Activated CD4-positive, alpha-beta T cell treated with anti-CD3 and anti-CD28 coated beads for 1 hour (primary cell): ENCODE measurements around the gene SETBP1.
A peak's percentile ranks its signal among the peaks of the same experiment; 100 is the strongest.

Experiments used
- DNase-seq: peaks from one replicate; pipeline ENCODE4 v3.0.0-alpha.2; 2020

The SETBP1 gene

DNA sequence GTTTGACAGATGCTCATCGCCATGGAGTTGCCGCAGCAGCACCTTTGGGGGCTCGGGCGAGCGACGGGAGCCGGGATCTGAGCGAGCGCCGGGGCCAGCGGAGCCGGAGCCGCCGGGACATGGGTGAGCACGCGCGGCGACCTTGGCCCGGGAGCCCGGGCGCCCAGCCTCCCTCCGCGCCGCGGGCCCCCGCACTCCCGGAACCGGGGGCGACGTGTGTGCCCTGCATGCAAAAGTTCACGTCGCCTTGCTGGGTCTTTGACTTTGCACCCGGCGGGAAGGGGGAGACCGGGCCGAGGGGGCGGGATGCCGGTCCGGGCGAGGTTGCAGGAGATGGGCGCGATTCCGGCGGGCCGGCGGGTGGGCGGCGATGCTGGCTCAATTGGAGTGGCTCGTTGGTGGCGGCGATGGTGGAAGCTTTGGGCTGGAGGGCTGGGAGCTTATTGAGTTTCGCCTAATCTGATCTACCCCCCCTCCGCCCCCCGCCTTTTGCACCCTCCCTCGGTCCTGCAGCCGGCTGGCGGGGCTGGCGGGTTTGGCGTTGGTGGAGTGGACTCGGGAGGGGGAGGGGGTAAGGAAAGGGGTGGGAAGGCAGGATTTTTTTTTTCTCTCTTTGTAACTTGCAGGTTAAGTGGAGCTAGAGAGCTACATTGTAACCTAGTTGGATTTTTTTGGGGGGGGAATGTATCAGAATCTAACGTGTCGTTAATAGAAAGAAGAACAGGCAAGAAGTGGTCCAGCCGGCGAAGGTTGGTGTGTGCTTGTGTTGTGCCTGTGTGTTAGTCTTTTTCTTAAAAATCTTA, at the start of gene SETBP1:
SETBP1 (plus strand) TSS at position 616 of the 803 bp plus-strand sequence. CDS start 20,459 bp downstream, outside the sequence.
- DNase-seq: no peak

DNA sequence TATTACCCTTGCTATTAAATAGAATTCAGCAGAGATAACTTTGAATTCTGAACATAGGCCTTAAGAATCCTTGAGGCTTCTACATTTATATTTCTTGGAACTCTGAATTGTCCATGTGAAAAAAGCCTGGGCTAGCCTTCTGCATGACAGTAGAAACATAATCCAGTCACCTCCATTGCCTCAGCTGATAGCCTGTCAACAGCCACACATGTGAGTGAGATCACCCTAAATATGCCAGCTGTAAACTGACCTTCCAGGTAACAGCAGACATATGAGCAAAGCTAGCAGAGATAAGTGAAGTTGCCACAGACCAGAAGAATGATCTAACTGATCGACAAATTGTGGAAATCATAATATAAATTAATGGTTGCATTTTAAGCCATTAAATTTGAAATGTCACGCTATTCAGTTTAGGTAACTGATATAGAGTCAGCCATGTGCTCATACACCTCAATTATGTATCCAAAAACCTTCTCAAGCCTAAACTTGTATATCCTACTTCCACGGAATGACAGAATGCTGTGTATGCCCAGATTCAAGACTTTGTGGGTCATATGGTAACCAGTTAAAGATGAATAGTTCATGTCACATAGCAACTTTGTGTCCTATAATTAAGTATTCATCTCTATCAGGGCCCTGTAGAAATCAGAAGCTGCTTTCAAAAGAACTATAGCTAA, 48.1 kb upstream of the SETBP1 start:
- no peak for DNase-seq

DNA sequence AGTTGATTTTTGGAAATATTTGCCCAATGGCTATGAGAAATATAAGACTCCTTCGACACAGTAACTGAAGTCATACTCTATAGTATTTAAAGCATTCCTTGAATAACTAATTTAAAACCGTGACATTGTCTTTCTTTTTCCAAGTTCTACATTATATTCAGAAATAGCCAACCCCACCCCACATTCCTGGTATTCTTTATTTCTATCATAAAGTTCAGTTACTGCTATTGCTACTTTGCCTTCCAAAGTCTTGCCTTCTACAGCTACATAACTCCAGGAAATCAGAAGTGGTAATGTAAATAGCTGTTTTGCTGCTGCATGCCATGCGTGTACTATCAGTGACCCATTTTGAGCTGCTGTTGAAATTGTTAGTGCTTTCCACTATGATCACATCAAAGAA, 45.1 kb upstream of the SETBP1 start:
- no peak for DNase-seq

DNA sequence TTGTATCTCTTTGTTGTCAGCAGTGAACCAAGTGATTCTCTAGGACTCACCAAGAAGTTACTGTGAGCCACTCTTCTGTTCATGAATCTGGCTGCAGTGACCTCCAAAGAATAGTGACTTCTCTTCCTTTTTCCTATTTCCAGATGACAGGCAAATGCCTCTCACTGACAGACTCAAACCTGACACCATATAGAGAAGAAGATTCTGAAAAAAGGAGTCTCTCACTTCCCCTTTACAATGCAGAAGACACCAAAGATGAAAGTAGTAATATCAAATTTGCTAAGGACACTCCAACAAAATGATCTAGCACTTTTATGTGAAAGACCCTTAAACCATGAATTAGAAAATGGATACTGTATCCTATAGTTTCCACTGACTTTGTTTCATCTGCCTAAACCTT, 44.4 kb upstream of the SETBP1 start:
- no peak for DNase-seq

DNA sequence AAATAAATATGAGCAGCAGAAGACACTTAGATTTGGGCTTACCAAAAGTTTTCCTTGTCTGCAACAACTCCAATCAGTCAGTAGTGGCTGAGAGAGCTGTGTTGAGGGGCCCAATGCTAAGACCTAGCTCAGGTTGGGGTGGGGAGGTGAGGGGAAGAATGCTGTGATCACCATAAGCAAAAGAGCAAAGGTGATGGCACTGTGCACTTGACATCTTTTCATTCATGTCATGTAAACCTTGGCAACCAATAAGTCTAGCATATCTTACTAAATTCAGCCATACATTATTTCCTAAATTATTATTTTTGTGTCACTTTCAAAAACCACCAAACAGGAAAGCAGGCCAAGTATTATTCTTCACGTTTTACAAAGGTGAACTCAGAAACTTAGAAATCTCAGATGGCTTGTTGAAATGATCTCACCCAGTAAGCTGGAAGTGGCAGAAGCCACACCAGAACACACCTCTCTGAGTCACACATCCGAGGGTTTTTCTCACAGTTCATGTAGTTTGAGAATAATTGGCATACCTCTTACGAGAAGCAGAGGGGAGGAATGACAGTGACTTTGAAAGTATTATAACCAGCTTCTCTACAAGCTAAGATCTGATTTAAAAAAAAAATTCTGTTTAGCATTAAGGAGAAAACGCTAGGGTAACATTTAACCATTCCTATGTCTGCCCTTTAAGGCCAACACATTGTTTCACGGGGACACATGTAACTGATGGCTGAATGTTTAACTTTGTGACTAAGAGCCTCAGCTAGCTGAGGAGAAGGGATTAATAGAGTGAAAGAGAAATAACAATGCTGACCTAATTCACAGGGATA, 43.3 kb upstream of the SETBP1 start:
- no peak for DNase-seq

DNA sequence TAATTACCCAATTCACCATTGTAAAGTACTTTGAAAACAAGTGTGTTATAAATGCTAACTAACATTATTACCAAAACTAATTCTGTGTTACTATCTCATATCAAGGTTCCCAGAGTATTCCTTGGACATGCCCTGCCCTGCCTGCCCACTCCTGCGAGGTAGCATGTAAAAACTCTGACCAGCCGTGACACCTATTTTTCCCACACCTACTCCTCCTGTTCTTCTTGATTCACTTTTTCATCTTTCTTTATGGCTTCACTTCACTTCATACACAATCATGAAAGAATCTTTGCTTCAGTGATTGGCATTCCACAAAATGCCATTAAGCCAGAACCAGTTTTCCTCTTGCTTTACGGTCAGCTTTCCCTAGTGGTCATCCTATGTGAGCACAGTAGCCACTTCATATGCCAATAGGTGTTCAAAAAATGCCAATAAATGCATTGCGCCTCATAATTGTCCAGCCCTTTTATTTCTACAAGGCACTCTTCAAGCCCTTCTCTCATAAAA, 42.6 kb upstream of the SETBP1 start:
- no peak for DNase-seq

DNA sequence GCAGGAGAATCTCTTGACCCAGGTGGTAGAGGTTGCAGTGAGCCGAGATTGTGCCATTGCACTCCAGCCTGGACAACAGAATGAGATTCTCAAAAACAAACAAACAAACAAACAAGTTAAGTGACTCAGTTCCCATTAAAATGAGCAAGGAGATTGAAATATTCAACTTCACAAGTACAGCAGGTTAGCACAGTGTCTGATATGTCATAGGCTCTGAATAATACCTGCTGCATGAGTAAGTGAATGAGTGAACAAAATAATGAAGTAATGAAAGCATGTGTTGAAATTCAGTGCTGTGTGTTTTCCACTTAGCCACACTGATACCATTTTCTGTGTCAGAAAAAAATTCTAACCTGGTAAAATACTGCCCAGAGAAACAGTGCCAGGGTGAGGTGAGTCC, 41.9 kb upstream of the SETBP1 start:
- DNase-seq: no peak

DNA sequence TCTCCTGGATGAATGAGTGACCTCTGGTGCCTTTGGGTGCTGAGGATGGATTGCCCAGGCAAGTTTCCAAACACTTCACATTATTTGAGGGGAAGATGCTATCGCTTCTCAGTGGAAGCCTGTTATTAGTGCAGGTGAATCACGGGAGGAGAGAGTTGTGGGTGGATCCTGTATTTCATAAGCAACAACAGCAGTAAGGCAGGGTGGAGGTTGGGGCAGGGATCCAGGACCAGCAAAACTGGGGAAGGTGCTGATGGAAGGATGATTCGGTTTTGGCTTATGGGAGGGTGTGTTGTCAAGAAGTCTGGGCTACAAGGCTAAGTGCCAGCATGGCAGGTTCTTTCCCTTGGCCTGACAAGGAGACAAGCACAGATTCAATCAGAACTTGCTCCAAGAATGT, 37.7 kb upstream of the SETBP1 start:
- DNase-seq: no peak

DNA sequence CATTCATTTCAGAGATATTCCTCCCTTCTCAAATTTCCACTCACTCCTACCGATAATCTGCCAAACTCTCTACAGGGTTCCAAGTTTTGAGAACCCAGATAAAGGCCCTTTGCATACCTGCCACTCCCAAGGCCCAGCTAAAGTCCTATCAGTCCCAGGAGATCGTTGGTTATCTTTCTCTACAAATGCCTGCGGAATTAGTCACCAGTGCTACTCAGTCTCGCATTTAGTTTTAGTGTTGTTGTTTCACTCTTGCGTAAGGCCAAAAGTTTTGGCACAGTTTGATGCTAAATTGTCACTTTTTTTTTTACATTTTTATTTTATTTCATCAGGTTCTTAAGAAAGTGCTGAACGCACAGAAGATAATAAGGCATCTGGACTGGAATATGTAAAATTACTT, 29.2 kb upstream of the SETBP1 start:
- DNase-seq: no peak

DNA sequence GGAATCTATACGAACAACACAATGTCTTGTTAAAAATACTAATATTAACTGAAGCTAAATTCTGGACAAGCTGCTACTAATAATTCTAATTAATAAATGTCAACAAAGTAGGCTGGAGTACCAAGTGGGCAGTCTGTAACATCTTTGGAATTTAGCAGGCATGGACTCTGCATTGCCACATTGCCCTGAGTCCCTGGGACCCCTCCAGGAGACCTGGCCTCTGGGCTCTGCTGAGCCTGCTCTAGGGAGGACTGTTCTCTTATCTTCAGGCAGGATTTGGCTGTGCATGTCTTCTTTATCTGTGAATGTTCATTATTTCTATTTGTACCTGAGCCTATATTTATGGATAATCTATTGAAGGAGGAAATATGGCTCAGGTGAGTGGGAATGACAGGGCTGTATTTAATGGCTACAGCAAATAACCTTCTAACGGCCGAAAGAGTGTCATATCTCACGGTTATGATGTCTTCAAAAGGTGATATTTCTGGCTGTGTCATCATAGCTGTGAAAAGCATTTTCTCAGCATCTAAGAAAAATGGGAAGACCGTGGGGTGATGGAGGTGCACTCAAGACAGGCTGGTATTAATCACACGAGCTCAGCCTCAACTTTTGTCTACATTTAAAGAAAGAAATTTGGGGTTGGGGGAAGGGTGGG, 28.6 kb upstream of the SETBP1 start:
- no peak for DNase-seq

DNA sequence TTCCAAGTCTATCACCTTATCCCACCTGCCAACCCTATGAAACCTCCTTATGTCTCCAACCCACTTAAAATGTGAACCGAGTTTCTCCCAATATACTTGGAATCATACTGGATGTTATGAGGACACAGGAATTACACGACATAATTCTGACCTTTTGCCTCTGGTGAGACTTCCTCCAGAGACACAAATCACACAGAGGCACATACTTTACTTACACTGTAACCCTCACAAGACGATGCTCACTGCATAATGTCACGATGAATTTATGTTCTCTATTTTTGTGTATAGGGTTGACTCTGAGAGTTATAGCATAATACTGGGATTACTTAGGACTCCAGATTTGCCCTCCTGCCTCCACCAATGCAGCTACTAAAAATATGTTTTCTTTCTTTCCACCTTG, 28.0 kb upstream of the SETBP1 start:
- DNase-seq: no peak

DNA sequence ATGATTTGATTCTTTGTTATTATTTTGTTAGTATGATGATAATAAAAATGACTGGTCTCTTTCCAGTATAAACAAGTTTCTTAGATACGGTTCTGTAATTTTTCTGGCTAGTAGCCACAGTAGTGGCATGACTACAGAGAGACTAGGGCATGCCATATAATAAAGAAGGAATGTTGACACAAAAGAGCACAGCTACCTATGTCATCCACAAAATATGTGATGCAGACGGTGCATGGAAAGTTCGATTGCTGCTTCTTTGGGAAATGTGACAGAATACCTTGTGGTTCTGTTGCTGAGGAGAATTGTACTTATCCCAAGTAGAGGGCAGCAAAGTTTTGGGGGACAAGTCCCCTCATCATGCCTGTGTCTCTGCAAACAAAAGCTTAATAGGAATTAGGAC, 26.1 kb upstream of the SETBP1 start:
- no peak for DNase-seq

DNA sequence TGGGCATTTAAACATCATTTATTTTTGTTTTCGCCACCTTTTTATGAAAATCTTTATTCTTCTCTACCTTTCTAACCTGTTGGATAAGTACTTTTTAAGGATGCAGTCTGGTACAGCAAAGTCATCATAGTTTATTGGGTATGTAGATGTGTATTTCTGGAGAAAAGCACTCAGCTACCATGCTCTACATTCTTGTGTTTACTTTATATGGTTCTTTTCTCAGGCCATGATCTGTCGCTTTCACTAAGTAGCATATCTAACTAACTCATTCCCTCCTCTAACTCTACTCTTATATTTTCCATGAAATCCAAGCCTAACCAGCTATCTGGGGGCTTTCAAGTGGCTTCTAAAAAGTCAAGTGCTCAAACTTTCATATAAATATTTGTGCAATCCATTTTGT, 25.3 kb upstream of the SETBP1 start:
- no peak for DNase-seq

DNA sequence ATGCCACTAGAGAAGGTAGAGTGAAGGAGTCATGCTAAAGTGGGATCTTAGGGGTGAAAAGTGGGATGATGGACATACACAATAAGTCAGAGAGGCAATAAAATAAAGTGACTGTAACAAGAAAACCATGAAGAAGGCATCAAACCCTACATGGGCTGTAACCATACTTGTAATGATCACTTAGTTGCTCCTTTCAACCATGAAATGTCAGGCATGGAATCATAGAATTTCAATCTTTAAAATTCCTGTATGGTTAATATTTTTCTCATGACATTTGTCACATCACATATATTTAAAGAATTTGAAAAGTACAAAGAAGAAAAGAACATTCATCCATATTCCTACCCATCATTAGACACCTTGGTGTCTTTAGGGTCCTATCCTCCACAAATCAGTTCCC, 20.9 kb upstream of the SETBP1 start:
- DNase-seq: no peak

DNA sequence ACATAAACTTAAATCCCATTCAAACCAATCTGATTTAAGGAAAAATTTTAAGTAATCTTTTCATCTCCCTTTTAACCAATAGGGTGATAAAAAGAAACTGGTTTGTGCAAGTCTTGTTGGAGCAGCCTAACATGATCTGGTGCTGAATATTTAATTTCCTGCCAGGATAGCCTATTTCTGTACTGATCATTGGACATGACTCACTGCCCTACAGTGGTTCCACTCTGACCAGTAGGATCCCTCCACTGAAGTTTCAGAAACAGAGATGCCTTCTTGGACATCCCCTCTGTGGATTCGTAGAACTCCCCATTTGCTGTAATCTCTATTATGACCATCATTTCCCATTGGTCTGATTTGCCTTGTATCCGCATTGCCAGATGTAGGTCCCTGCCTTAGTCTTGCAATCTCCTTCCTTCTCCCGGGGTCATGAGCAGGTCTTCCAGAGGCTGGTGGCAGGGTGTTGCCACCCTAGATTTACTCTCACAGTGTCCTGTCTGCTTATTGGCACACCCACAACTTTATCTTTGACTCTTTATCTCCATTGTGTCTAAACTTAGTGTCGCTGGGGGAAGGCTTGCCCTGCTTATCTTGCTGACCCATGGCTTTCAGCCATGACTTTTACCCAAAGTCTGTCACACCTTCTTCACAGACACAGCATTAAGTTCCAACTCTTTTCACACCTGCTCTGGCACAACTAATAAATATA, 12.3 kb upstream of the SETBP1 start:
- no peak for DNase-seq

DNA sequence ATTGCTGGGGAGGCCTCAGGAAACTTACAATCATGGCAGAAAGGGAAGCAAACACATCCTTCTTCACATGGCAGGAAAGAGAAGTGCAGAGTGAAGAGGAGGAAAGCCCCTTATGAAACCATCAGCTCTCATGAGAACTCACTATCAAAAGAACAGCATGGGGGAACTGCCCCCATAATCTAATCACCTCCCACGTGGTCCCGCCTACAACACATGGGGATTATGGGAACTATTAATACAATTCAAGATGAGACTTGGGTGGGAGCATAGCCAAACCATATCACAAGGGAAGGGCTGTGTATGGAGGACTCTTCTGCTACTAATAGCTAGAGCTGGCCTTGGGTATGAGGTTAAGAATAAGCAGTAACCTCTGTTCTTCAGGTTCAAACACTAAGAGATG, 8.8 kb upstream of the SETBP1 start:
- DNase-seq: no peak

DNA sequence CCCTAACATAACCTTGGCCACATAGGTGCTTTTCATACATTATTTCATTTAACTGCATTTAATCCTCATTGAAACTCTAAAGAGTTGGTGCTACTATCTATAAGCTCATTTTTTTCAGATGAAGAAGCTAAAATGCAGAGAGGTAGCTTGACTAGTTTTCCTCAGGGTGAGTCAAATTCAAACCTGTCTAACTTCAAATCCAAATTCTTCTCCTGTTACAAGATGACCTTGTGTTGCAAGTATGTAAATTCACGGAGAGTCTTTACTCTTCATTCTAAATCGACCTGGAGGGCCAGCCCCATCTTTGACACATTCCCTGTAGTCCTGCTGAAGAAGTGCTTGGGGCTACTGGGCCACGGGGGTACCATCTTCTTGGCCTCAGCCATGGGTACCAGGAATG, 8.2 kb upstream of the SETBP1 start:
- no peak for DNase-seq

DNA sequence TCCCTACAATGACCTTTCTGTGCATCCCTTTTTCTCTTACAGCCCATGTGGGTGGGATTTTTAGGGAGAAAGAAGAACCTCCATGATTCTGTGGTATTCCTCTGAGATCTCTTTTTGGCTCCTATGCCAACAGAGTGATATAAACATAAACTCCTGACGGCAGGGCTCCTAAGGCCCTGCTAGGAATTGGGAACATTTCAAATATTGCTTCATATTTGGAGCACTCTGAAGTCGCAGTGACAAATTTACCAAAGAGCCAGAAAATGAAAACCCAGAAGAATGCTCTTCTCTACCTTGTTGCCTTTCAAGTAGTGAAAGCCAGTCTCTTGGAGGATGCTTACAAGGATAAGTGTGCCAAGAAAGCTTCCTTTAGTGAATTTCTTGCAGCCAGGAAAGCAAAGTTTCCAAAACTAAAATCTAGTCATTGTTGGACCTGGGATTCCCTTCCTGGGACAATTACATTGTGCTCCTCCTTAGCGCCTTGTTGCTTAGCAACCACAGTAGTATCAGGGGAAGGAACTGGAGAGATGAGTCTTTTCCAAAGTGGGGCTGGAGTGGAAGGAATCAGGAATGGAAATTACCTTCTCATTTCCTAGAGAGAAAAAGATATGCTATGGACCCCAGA, 7.3 kb upstream of the SETBP1 start:
- no peak for DNase-seq

DNA sequence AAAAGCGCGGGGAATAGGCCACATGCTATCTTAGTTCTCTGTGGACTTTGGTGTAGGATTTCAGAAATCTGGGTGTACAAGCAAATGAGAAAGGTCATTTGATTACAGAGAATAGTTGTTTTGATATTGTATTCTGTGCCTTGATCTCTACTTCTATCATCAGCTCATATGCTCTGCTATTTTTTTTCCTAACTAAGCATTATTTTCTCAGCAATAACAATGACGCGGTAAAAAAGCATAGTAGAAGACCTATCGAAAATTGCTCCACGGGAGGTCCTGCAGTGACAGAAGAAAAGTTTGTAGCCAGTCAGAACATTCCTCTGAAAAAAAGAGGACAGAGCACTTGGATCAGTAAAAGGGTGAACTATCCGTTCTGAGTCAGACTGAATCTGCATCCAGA, 2.8 kb upstream of the SETBP1 start:
- DNase-seq: no peak

DNA sequence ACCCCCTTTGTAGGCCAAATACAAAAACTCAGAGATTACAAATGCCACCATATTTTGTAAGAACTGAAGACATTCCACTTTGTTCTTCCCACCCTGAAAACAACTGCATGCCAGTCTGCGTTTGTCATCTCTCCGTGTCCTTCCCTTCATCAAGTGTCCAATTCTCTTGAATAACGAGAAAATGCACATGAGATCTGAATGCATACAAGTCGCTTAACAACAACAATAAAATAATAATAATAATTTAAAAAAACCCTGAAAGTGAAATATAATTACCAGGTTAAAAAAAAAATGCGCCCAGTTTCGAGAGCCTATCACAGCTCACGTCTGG, 2.0 kb upstream of the SETBP1 start:
- no peak for DNase-seq

DNA sequence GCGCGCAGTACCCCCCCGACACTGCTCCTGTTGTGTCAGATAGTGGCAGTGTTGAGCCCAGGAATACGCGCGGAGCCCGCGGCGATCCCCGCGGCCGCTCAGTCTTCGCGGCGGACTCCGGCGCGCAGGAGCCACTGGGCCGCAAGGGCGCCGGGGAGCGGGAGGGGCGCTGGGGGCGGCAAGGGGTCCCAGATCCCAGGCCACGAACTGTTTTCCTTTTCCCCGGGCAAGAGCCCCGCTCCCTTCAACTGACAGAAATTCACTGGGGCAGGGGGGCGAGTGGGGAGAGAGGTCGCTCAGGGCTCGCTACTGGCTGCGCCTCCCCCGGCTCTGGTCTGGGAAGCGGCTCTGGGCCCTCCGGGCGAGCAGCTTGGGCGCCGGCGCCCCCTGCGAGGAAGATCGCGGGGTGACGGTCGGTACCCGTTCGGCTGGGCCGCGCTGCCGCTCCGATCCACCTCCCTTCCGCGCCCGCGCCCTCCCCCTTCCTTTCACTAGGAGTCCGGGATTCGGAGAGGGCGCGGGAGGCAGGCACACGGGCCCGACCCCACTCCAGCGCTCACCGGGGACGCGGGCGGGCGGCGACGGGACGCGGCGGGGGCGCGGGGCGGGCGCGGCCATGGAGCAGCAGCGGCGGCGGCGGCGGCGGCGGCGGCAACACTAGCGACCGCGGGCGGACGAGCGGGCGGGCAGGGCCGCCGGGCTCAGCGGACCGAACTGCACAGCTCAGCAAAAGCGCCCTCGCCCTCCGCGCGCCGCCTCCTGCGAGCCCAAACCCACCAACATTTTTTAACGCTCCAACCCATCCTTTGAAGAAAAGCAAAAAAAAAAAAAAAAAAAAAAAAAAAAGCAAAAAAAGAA, 1.4 kb upstream of the SETBP1 start:
- DNase-seq: peak; percentile 33
